ENCODE results near the gene COTL1.

COTL1 gene

DNA sequence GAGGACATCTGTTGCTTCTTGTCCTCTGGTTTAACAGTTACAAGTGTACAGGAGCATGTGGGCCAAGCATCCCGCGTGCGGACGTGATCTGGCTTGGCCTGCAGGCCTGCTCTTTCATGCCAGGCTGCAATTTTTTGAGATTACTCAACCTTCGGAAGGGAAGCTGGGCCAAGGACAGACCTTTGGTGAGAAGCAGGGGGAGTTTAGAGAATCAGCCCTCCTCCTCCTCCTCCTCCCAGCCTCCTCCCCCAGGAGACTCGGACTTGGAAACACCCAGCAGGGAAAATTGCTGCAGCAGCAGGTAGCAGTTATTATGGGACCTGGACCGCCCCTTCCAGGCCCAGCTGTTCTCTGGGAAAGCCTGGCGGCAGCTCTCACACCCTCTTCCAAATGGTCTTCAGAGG is 25.3 kb upstream of the COTL1 start:
- Histone ChIP-seq H3K27me3 (replicated peaks in 2 of 5; ENCODE audit: control insufficient read depth in 4 of 5, insufficient read depth in 5 of 5, low read length in 4 of 5) (peaks cover 0 to 2% (median 0%) of the 10 kb centered on the region in 5 experiments), H3K4me1 (ENCODE audit: control extremely low read depth in 1 of 4, control insufficient read depth in 4 of 4, insufficient read depth in 4 of 4, low read length in 3 of 4) (peaks cover 2 to 21% (median 9%) of the 10 kb centered on the region in 4 experiments), H3K9me3 (ENCODE audit: control extremely low read depth in 1 of 5, control insufficient read depth in 4 of 5, insufficient read depth in 2 of 5, low read depth in 1 of 5, low read length in 4 of 5) (no peaks in the 10 kb centered on the region), H3K36me3 (ENCODE audit: control insufficient read depth in 4 of 4, insufficient read depth in 4 of 4, low read length in 3 of 4) (no peaks in the 10 kb centered on the region), H3K4me3 (ENCODE audit: control insufficient read depth in 1 of 7, extremely low read depth in 1 of 7, insufficient read depth in 4 of 7, low read depth in 2 of 7, low read length in 6 of 7) (no peak overlapping the region), H3K27ac (ENCODE audit: insufficient read depth in 1 of 2, low read depth in 1 of 2, low read length in 2 of 2, poor library complexity in 1 of 2, severe bottlenecking in 2 of 2) (no peak overlapping the region)
- CTCF ChIA-PET: interaction anchor here (0.6 to 1.3 kb wide), 3 partner anchors 20 to 579 kb away, joined by 3 to 6 read pairs (median 4); no protein-coding TSS in a partner anchor
- POLR2A ChIA-PET: no interaction called here
- 98% methylated on average over 6 of the region's 8 CpGs for WGBS (ENCODE audit: insufficient coverage)
- no peak for DNase-seq

DNA sequence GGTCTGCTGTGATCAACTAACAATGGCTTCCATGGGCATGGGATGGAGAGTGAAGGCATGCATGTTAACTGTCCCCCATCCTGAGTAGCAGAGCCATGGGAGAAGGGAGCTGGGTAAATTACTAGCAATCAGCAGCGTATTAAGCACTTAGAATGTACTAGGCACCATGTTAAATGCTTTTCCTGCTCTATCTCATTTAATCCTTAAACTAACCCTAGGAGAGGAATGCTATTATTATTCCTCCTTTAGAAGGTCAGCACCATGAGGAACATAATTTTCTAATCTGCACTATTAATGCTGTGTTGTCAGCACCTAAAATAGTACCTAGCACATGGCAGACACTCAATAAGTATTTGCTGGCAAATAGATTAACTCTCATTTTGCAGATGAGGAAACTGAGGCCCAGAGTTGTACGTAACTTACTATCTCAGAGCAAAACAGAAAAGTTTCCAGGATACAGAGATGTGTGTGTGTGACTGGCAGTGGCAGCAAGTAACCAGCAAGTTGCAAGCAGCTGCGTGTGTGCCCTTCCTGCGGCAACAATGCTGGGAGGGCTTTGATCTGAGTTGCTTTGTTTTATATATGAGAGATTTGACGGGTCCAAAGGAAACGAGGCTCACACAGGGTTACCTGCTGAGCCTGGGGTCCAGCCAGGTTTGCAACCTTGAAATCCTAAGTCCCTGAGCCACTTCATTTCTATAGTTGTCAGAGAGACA is 23.9 kb upstream of the COTL1 start:
- no peak for DNase-seq
- H3K36me3 ChIP-seq (ENCODE audit: control insufficient read depth in 4 of 4, insufficient read depth in 4 of 4, low read length in 3 of 4): no peaks in the 10 kb centered on the region
- H3K27me3 ChIP-seq (replicated peaks in 2 of 5; ENCODE audit: control insufficient read depth in 4 of 5, insufficient read depth in 5 of 5, low read length in 4 of 5): peaks cover 0 to 2% (median 0%) of the 10 kb centered on the region in 5 experiments
- no peak overlapping the region for H3K4me3 ChIP-seq (ENCODE audit: control insufficient read depth in 1 of 7, extremely low read depth in 1 of 7, insufficient read depth in 4 of 7, low read depth in 2 of 7, low read length in 6 of 7)
- ChIA-PET CTCF (interaction anchor here (0.7 to 1.4 kb wide), 5 partner anchors 27 to 86 kb away, joined by 3 to 4 read pairs (median 4); no protein-coding TSS in a partner anchor), POLR2A (no interaction called here)
- peaks cover 0 to 16% (median 3%) of the 10 kb centered on the region in 4 experiments for H3K4me1 ChIP-seq (ENCODE audit: control extremely low read depth in 1 of 4, control insufficient read depth in 4 of 4, insufficient read depth in 4 of 4, low read length in 3 of 4)
- 100% methylated on average over 5 of the region's 6 CpGs for WGBS (ENCODE audit: insufficient coverage)
- no peaks in the 10 kb centered on the region for H3K9me3 ChIP-seq (ENCODE audit: control extremely low read depth in 1 of 5, control insufficient read depth in 4 of 5, insufficient read depth in 2 of 5, low read depth in 1 of 5, low read length in 4 of 5)
- H3K27ac ChIP-seq (ENCODE audit: insufficient read depth in 1 of 2, low read depth in 1 of 2, low read length in 2 of 2, poor library complexity in 1 of 2, severe bottlenecking in 2 of 2): no peak overlapping the region

DNA sequence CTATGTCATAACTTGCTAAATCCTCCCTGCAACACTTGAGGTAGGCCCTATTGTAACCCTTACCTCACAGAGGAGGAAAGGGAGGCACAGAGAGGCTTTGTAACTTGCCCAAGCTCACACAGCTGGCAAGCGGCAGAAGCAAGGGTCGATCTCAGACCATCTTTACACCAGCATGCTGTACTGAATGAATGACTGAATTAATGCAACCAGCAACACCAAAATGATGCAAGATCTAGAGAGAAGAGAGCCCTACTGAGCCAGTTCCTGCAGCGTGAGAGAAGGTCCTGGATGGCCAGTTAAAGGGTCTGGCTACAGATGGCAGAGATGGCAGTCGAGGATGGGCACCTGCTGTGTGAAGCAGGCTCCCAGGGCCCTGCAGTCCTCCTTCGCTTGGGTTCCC is 22.3 kb upstream of the COTL1 start:
- Histone ChIP-seq H3K9me3 (ENCODE audit: control extremely low read depth in 1 of 5, control insufficient read depth in 4 of 5, insufficient read depth in 2 of 5, low read depth in 1 of 5, low read length in 4 of 5) (no peaks in the 10 kb centered on the region), H3K4me3 (ENCODE audit: control insufficient read depth in 1 of 7, extremely low read depth in 1 of 7, insufficient read depth in 4 of 7, low read depth in 2 of 7, low read length in 6 of 7) (no peak overlapping the region), H3K4me1 (ENCODE audit: control extremely low read depth in 1 of 4, control insufficient read depth in 4 of 4, insufficient read depth in 4 of 4, low read length in 3 of 4) (peaks cover 0 to 16% (median 3%) of the 10 kb centered on the region in 4 experiments), H3K27me3 (replicated peaks in 2 of 5; ENCODE audit: control insufficient read depth in 4 of 5, insufficient read depth in 5 of 5, low read length in 4 of 5) (peaks cover 0 to 2% (median 0%) of the 10 kb centered on the region in 5 experiments), H3K27ac (ENCODE audit: insufficient read depth in 1 of 2, low read depth in 1 of 2, low read length in 2 of 2, poor library complexity in 1 of 2, severe bottlenecking in 2 of 2) (no peak overlapping the region), H3K36me3 (ENCODE audit: control insufficient read depth in 4 of 4, insufficient read depth in 4 of 4, low read length in 3 of 4) (no peaks in the 10 kb centered on the region)
- 100% methylated on average over 3 of the region's 5 CpGs for WGBS (ENCODE audit: insufficient coverage)
- CTCF ChIA-PET: no interaction called here
- DNase-seq: no peak
- POLR2A ChIA-PET: no interaction called here

DNA sequence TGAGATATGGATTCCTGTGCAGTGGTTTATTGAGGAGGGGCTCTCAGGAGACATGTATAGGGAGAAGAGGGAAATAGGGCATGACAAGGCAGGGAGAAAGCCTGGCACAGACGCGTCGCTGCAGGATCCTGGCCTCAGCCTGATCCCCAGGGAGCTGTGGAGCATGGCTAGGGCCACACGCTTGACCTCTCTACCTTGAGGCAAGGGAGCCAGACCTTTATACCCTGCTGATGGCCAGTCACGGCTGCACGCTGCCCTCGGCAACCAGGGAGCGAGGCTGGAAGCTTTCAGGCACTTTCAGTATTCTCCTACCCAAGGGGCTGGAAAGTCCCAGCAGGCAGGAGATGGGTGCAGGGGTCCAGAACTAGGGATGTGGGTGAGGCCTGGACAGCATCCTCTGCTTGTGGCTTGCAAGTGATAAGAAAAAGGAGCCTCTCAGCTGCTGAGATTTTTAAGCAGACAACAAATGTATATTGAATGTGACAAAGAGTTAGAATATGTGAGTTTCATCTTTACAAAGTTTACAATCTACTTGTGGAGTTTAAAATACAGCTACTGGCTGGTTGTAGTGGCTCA is 20.4 kb upstream of the COTL1 start:
- no peaks in the 10 kb centered on the region for H3K36me3 ChIP-seq (ENCODE audit: control insufficient read depth in 4 of 4, insufficient read depth in 4 of 4, low read length in 3 of 4)
- peaks cover 0 to 14% (median 3%) of the 10 kb centered on the region in 4 experiments for H3K4me1 ChIP-seq (ENCODE audit: control extremely low read depth in 1 of 4, control insufficient read depth in 4 of 4, insufficient read depth in 4 of 4, low read length in 3 of 4)
- no peak overlapping the region for H3K4me3 ChIP-seq (ENCODE audit: control insufficient read depth in 1 of 7, extremely low read depth in 1 of 7, insufficient read depth in 4 of 7, low read depth in 2 of 7, low read length in 6 of 7)
- WGBS (ENCODE audit: insufficient coverage): 97% methylated on average over 8 of the region's 8 CpGs
- ChIA-PET CTCF (interaction anchor here (1.6 to 1.9 kb wide), 2 partner anchors 16 to 101 kb away, joined by 4 to 9 read pairs; no protein-coding TSS in a partner anchor), POLR2A (no interaction called here)
- no peaks in the 10 kb centered on the region for H3K9me3 ChIP-seq (ENCODE audit: control extremely low read depth in 1 of 5, control insufficient read depth in 4 of 5, insufficient read depth in 2 of 5, low read depth in 1 of 5, low read length in 4 of 5)
- H3K27ac ChIP-seq (ENCODE audit: insufficient read depth in 1 of 2, low read depth in 1 of 2, low read length in 2 of 2, poor library complexity in 1 of 2, severe bottlenecking in 2 of 2): no peak overlapping the region
- no peak for DNase-seq
- H3K27me3 ChIP-seq (replicated peaks in 2 of 5; ENCODE audit: control insufficient read depth in 4 of 5, insufficient read depth in 5 of 5, low read length in 4 of 5): peaks cover 0 to 2% (median 0%) of the 10 kb centered on the region in 5 experiments

DNA sequence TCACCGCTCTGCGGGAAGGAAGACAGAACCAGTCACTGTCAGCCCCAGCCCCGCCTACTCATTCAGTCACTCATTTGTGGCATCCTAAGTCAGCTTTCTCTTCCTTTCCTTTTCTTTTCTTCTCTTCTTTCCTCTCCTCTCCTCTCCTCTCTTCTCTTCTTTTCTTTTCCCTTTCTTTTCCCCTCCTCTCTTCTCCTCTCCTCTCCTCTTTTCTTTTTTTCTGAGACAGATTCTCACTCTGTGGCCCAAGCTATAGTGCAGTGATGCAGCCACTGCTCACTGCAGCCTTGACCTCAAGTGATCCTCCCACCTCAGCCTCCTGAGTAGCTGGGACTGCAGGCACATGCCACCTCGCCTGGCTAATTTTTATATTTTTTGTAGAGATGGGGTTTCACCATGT is 19.8 kb upstream of the COTL1 start:
- no peaks in the 10 kb centered on the region for H3K36me3 ChIP-seq (ENCODE audit: control insufficient read depth in 4 of 4, insufficient read depth in 4 of 4, low read length in 3 of 4)
- H3K27me3 ChIP-seq (replicated peaks in 2 of 5; ENCODE audit: control insufficient read depth in 4 of 5, insufficient read depth in 5 of 5, low read length in 4 of 5): peaks cover 0 to 2% (median 0%) of the 10 kb centered on the region in 5 experiments
- POLR2A ChIA-PET: no interaction called here
- H3K4me3 ChIP-seq (ENCODE audit: control insufficient read depth in 1 of 7, extremely low read depth in 1 of 7, insufficient read depth in 4 of 7, low read depth in 2 of 7, low read length in 6 of 7): no peak overlapping the region
- no peak for DNase-seq
- no peaks in the 10 kb centered on the region for H3K9me3 ChIP-seq (ENCODE audit: control extremely low read depth in 1 of 5, control insufficient read depth in 4 of 5, insufficient read depth in 2 of 5, low read depth in 1 of 5, low read length in 4 of 5)
- peaks cover 0 to 13% (median 3%) of the 10 kb centered on the region in 4 experiments for H3K4me1 ChIP-seq (ENCODE audit: control extremely low read depth in 1 of 4, control insufficient read depth in 4 of 4, insufficient read depth in 4 of 4, low read length in 3 of 4)
- 100% methylated on average over 3 of the region's 4 CpGs for WGBS (ENCODE audit: insufficient coverage)
- no peak overlapping the region for H3K27ac ChIP-seq (ENCODE audit: insufficient read depth in 1 of 2, low read depth in 1 of 2, low read length in 2 of 2, poor library complexity in 1 of 2, severe bottlenecking in 2 of 2)
- CTCF ChIA-PET: interaction anchor here (1.2 to 1.9 kb wide), 5 partner anchors 8 to 101 kb away, joined by 3 to 9 read pairs (median 4); no protein-coding TSS in a partner anchor

DNA sequence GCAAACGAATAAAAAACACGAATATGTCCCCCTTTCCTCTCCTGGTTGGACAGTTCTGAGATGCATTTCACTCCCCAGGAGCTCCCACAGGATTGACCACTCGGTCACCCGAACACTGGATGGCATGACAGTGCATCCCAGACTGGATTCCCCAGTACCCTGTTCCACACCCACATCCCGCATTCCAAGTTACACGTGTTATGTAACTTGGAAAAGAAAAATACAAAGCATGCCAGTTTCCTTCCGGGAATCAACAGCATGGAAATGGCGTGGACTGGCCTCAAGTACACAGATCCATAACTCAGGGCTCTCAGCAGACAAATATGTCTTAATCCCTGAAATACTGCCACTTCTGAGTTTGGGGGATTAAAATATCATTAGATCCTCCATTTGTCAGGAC is 17.8 kb upstream of the COTL1 start:
- no peaks in the 10 kb centered on the region for H3K9me3 ChIP-seq (ENCODE audit: control extremely low read depth in 1 of 5, control insufficient read depth in 4 of 5, insufficient read depth in 2 of 5, low read depth in 1 of 5, low read length in 4 of 5)
- peaks cover 0 to 2% (median 0%) of the 10 kb centered on the region in 5 experiments for H3K27me3 ChIP-seq (replicated peaks in 2 of 5; ENCODE audit: control insufficient read depth in 4 of 5, insufficient read depth in 5 of 5, low read length in 4 of 5)
- H3K36me3 ChIP-seq (ENCODE audit: control insufficient read depth in 4 of 4, insufficient read depth in 4 of 4, low read length in 3 of 4): no peaks in the 10 kb centered on the region
- CTCF ChIA-PET: interaction anchor here (1.3 kb wide), 1 partner anchor 9 kb away, joined by 5 read pairs; no protein-coding TSS in a partner anchor
- POLR2A ChIA-PET: no interaction called here
- no peak overlapping the region for H3K27ac ChIP-seq (ENCODE audit: insufficient read depth in 1 of 2, low read depth in 1 of 2, low read length in 2 of 2, poor library complexity in 1 of 2, severe bottlenecking in 2 of 2)
- no peak overlapping the region for H3K4me3 ChIP-seq (ENCODE audit: control insufficient read depth in 1 of 7, extremely low read depth in 1 of 7, insufficient read depth in 4 of 7, low read depth in 2 of 7, low read length in 6 of 7)
- H3K4me1 ChIP-seq (ENCODE audit: control extremely low read depth in 1 of 4, control insufficient read depth in 4 of 4, insufficient read depth in 4 of 4, low read length in 3 of 4): peaks cover 0 to 17% (median 10%) of the 10 kb centered on the region in 4 experiments
- DNase-seq: no peak
- 100% methylated on average over 7 of the region's 8 CpGs for WGBS (ENCODE audit: insufficient coverage)

DNA sequence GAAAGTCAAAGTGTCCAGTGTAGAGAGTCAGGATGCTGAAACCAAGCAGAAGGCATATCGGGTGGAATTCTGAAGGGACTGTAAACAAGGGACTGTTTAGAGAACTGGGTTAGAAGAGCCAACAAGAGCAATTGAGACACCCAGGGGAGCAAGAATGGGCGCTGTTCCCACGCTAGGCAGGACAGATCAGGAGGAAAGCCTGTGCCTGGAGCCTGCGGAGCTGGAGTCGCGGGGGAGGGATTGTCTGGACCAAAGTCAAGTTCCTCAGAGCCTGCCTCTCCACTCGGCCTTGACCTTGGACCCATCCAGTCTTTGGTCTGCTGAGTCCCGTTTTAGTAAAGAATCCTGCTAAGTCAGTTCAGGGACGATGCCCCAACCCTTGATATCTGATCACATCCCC is 15.7 kb upstream of the COTL1 start:
- Histone ChIP-seq H3K4me1 (ENCODE audit: control extremely low read depth in 1 of 4, control insufficient read depth in 4 of 4, insufficient read depth in 4 of 4, low read length in 3 of 4) (peaks cover 0 to 20% (median 9%) of the 10 kb centered on the region in 4 experiments), H3K27ac (ENCODE audit: insufficient read depth in 1 of 2, low read depth in 1 of 2, low read length in 2 of 2, poor library complexity in 1 of 2, severe bottlenecking in 2 of 2) (no peak overlapping the region), H3K27me3 (replicated peaks in 2 of 5; ENCODE audit: control insufficient read depth in 4 of 5, insufficient read depth in 5 of 5, low read length in 4 of 5) (peaks cover 0 to 2% (median 0%) of the 10 kb centered on the region in 5 experiments), H3K4me3 (ENCODE audit: control insufficient read depth in 1 of 7, extremely low read depth in 1 of 7, insufficient read depth in 4 of 7, low read depth in 2 of 7, low read length in 6 of 7) (no peak overlapping the region), H3K36me3 (ENCODE audit: control insufficient read depth in 4 of 4, insufficient read depth in 4 of 4, low read length in 3 of 4) (no peaks in the 10 kb centered on the region), H3K9me3 (ENCODE audit: control extremely low read depth in 1 of 5, control insufficient read depth in 4 of 5, insufficient read depth in 2 of 5, low read depth in 1 of 5, low read length in 4 of 5) (no peaks in the 10 kb centered on the region)
- POLR2A ChIA-PET: no interaction called here
- DNase-seq: no peak
- 97% methylated on average over 9 of the region's 9 CpGs for WGBS (ENCODE audit: insufficient coverage)
- CTCF ChIA-PET: no interaction called here

Measured in common myeloid progenitor, CD34-positive (primary cell).